Karpas-422 (cell line): ENCODE results near the gene GATA2. TPM values are rescaled to one million over a fixed set of nuclear protein-coding genes. Genes with fewer than 3 reads are reported as not detected.

Experiments
- DNase-seq: peaks from one replicate; pipeline ENCODE4 v3.0.0-alpha.2; 2015
- H2AFZ ChIP-seq: fragments of 200-600 bp; sonication (generic); 2 replicates; pipeline ENCODE4 v1.6.1; 2014; ENCODE audit warnings: antibody characterized with exemption, low read length, mixed read lengths
- H3K27ac ChIP-seq: fragments of 200-600 bp; sonication (generic); 2 replicates; pipeline ENCODE4 v1.5.1; 2014; ENCODE audit warnings: mild to moderate bottlenecking, low read length, moderate library complexity
- H3K27me3 ChIP-seq: fragments of 200-600 bp; sonication (generic); 2 replicates; pipeline ENCODE4 v1.6.1; 2014; ENCODE audit warnings: low read length, mixed read lengths
- H3K36me3 ChIP-seq: fragments of 200-600 bp; sonication (generic); 2 replicates; pipeline ENCODE4 v1.6.1; 2014; ENCODE audit warnings: low read length, mixed read lengths; ENCODE audit not compliant: insufficient read depth
- H3K4me1 ChIP-seq: fragments of 200-600 bp; sonication (generic); 2 replicates; pipeline ENCODE4 v1.6.1; 2014; ENCODE audit warnings: mild to moderate bottlenecking, low read length, mixed read lengths
- H3K4me2 ChIP-seq: fragments of 200-600 bp; sonication (generic); 2 replicates; pipeline ENCODE4 v1.6.1; 2014; ENCODE audit warnings: low read length, low read depth, mild to moderate bottlenecking; ENCODE audit not compliant: poor library complexity, severe bottlenecking
- H3K4me3 ChIP-seq: fragments of 200-600 bp; sonication (generic); 2 replicates; pipeline ENCODE4 v1.5.1; 2014; ENCODE audit warnings: mild to moderate bottlenecking, antibody characterized with exemption, low read length, mixed read lengths
- H3K79me2 ChIP-seq: fragments of 200-600 bp; sonication (generic); 2 replicates; pipeline ENCODE4 v1.6.1; 2014; ENCODE audit warnings: mild to moderate bottlenecking, low read length, mixed read lengths
- H3K9ac ChIP-seq: fragments of 200-600 bp; sonication (generic); 2 replicates; pipeline ENCODE4 v1.6.0; 2014; ENCODE audit warnings: low read length
- H3K9me2 ChIP-seq: fragments of 200-600 bp; sonication (generic), shearing (Covaris generic); replicated peaks from 2 replicates; pipeline ENCODE4 v1.6.0; 2014; ENCODE audit warnings: mild to moderate bottlenecking, low read length, moderate library complexity; ENCODE audit not compliant: insufficient read depth
- H3K9me3 ChIP-seq: fragments of 300-700, 200-600 bp; sonication (generic); 2 replicates; pipeline ENCODE4 v1.6.1; 2014; ENCODE audit warnings: low read length, mixed read lengths
- H4K20me1 ChIP-seq: fragments of 200-600 bp; sonication (generic); 2 replicates; pipeline ENCODE4 v1.6.1; 2014; ENCODE audit warnings: mild to moderate bottlenecking, antibody characterized with exemption, low read length, low read depth; ENCODE audit not compliant: insufficient read depth
- total RNA-seq: library from RNA; depleted of rRNA; stranded (reverse); fragments of >200 nt; shearing (Covaris generic); gene quantifications from 2 replicates; pipeline ENCODE4 v1.2.3, GENCODE V29; 2014; ENCODE audit warnings: low replicate concordance

Gene GATA2
- total RNA-seq, 1 experiment from 2014 or later: not detected

GRCh38 chr3:128462931-128463330 is 30.1 kb downstream of the GATA2 start:
- H3K27me3 ChIP-seq: no peaks in the 10 kb centered on the region
- H3K79me2 ChIP-seq: no peaks in the 10 kb centered on the region
- no peaks in the 10 kb centered on the region for H4K20me1 ChIP-seq
- no peaks in the 10 kb centered on the region for H3K4me1 ChIP-seq
- no peaks in the 10 kb centered on the region for H3K36me3 ChIP-seq
- H2AFZ ChIP-seq: no peak overlapping the region
- H3K9me2 ChIP-seq: no peaks in the 10 kb centered on the region
- no peak overlapping the region for H3K4me2 ChIP-seq
- no peak overlapping the region for H3K4me3 ChIP-seq
- H3K27ac ChIP-seq: no peak overlapping the region
- H3K9ac ChIP-seq: no peak overlapping the region
- H3K9me3 ChIP-seq: no peaks in the 10 kb centered on the region
- DNase-seq: no peak

- no peak for DNase-seq
- Histone ChIP-seq H3K9me2 (no peaks in the 10 kb centered on the region), H3K4me3 (no peak overlapping the region), H3K27ac (no peak overlapping the region), H2AFZ (no peak overlapping the region), H4K20me1 (no peaks in the 10 kb centered on the region), H3K9me3 (no peaks in the 10 kb centered on the region), H3K27me3 (no peaks in the 10 kb centered on the region), H3K4me1 (no peaks in the 10 kb centered on the region), H3K36me3 (no peaks in the 10 kb centered on the region), H3K79me2 (no peaks in the 10 kb centered on the region), H3K9ac (no peak overlapping the region), H3K4me2 (no peak overlapping the region)
Observed at GRCh38 chr3:128462341-128462910, 30.6 kb downstream of the GATA2 start.

- H3K9ac ChIP-seq: no peak overlapping the region
- no peaks in the 10 kb centered on the region for H3K79me2 ChIP-seq
- H3K4me2 ChIP-seq: no peak overlapping the region
- H3K4me1 ChIP-seq: no peaks in the 10 kb centered on the region
- H3K27ac ChIP-seq: no peak overlapping the region
- H2AFZ ChIP-seq: no peak overlapping the region
- H3K27me3 ChIP-seq: no peaks in the 10 kb centered on the region
- no peaks in the 10 kb centered on the region for H3K9me2 ChIP-seq
- H3K4me3 ChIP-seq: no peak overlapping the region
- DNase-seq: no peak
- no peaks in the 10 kb centered on the region for H3K9me3 ChIP-seq
- H3K36me3 ChIP-seq: no peaks in the 10 kb centered on the region
- H4K20me1 ChIP-seq: no peaks in the 10 kb centered on the region
Observed at GRCh38 chr3:128461731-128462130, 31.3 kb downstream of the GATA2 start.

GRCh38 chr3:128459461-128459820 is 33.6 kb downstream of the GATA2 start:
- Histone ChIP-seq H3K27me3 (no peaks in the 10 kb centered on the region), H3K79me2 (no peaks in the 10 kb centered on the region), H3K36me3 (no peaks in the 10 kb centered on the region), H3K9me2 (no peaks in the 10 kb centered on the region), H3K4me2 (no peak overlapping the region), H4K20me1 (0 out of 2 replicates have a peak, but pooled peaks cover 2% of the 10 kb centered on the region), H3K4me1 (no peaks in the 10 kb centered on the region), H3K9me3 (no peaks in the 10 kb centered on the region), H3K9ac (no peak overlapping the region), H2AFZ (no peak overlapping the region), H3K4me3 (no peak overlapping the region), H3K27ac (no peak overlapping the region)
- DNase-seq: no peak

- H3K4me1 ChIP-seq: no peaks in the 10 kb centered on the region
Observed at GRCh38 chr3:128458746-128459460, 34.1 kb downstream of the GATA2 start.

GRCh38 chr3:128457937-128458336 is 35.1 kb downstream of the GATA2 start:
- no peak for DNase-seq
- H2AFZ ChIP-seq: no peak overlapping the region
- no peaks in the 10 kb centered on the region for H3K9me3 ChIP-seq
- H3K9me2 ChIP-seq: no peaks in the 10 kb centered on the region
- H3K4me1 ChIP-seq: no peaks in the 10 kb centered on the region
- H4K20me1 ChIP-seq: 0 out of 2 replicates have a peak, but pooled peaks cover 3% of the 10 kb centered on the region
- H3K9ac ChIP-seq: no peak overlapping the region
- H3K27ac ChIP-seq: no peak overlapping the region
- no peaks in the 10 kb centered on the region for H3K36me3 ChIP-seq
- no peak overlapping the region for H3K4me3 ChIP-seq
- no peaks in the 10 kb centered on the region for H3K79me2 ChIP-seq
- no peak overlapping the region for H3K4me2 ChIP-seq
- H3K27me3 ChIP-seq: no peaks in the 10 kb centered on the region

More at GRCh38 chr3:128458746-128459460, 34.1 kb downstream of the GATA2 start:
- no peaks in the 10 kb centered on the region for H3K79me2 ChIP-seq
- H3K9me2 ChIP-seq: no peaks in the 10 kb centered on the region
- H4K20me1 ChIP-seq: 0 out of 2 replicates have a peak, but pooled peaks cover 3% of the 10 kb centered on the region
- H3K9me3 ChIP-seq: no peaks in the 10 kb centered on the region
- no peak overlapping the region for H3K9ac ChIP-seq
- H3K4me3 ChIP-seq: no peak overlapping the region
- H3K27me3 ChIP-seq: no peaks in the 10 kb centered on the region
- no peak for DNase-seq
- no peaks in the 10 kb centered on the region for H3K36me3 ChIP-seq
- no peak overlapping the region for H3K27ac ChIP-seq
- no peak overlapping the region for H2AFZ ChIP-seq
- no peak overlapping the region for H3K4me2 ChIP-seq

- H3K4me3 ChIP-seq: no peak overlapping the region
- H4K20me1 ChIP-seq: 0 out of 2 replicates have a peak, but pooled peaks cover 3% of the 10 kb centered on the region
- no peaks in the 10 kb centered on the region for H3K4me1 ChIP-seq
- no peaks in the 10 kb centered on the region for H3K9me2 ChIP-seq
- H3K9ac ChIP-seq: no peak overlapping the region
- no peak overlapping the region for H3K27ac ChIP-seq
- H3K36me3 ChIP-seq: no peaks in the 10 kb centered on the region
- H3K79me2 ChIP-seq: no peaks in the 10 kb centered on the region
- H3K27me3 ChIP-seq: no peaks in the 10 kb centered on the region
- DNase-seq: no peak
- no peak overlapping the region for H2AFZ ChIP-seq
- H3K9me3 ChIP-seq: no peaks in the 10 kb centered on the region
- no peak overlapping the region for H3K4me2 ChIP-seq
Observed at GRCh38 chr3:128456776-128457715, 36.0 kb downstream of the GATA2 start.
